ENCODE results near the gene CDH13. TPM values are rescaled to one million over a fixed set of nuclear protein-coding genes. Genes with fewer than 3 reads are reported as not detected.

CDH13 gene
- total and polyA plus RNA-seq, 7 donors: 6.1 to 30.7 (median 22.8) TPM

DNA sequence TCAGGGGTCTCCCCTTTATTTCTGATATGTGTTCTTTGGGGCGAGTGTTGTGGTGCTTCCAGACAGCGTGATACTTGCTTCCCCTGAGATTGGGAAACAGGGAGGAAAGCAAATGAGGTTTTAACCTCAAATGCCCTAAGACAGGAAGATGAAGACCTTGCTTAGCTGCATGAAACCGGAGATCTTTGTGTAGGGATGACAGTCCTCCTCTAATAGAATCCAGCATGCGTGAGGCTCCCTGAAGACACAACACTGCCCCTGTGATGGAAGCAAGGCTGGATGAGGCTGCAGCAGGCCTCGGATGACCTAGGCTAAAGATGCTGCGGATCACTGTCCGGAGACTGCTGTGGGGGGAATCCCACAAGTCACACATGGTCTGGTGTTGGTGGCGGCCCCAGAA, 491.0 kb downstream of the CDH13 start:
- ATAC-seq (peak in 2 of 4 donors; percentile 25 to 43), DNase-seq (no peak)
- TF ChIP-seq, protein P1, sequence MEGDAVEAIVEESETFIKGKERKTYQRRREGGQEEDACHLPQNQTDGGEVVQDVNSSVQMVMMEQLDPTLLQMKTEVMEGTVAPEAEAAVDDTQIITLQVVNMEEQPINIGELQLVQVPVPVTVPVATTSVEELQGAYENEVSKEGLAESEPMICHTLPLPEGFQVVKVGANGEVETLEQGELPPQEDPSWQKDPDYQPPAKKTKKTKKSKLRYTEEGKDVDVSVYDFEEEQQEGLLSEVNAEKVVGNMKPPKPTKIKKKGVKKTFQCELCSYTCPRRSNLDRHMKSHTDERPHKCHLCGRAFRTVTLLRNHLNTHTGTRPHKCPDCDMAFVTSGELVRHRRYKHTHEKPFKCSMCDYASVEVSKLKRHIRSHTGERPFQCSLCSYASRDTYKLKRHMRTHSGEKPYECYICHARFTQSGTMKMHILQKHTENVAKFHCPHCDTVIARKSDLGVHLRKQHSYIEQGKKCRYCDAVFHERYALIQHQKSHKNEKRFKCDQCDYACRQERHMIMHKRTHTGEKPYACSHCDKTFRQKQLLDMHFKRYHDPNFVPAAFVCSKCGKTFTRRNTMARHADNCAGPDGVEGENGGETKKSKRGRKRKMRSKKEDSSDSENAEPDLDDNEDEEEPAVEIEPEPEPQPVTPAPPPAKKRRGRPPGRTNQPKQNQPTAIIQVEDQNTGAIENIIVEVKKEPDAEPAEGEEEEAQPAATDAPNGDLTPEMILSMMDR (IDR thresholded peaks at IDR 0.05): no peak
- Histone ChIP-seq H3K27me3 (ENCODE audit: insufficient read depth in 3 of 3, low read length in 2 of 3) (no peaks in the 10 kb centered on the region), H3K4me1 (peaks cover 38% of the 10 kb centered on the region), H3K27ac (no peak overlapping the region), H3K4me3 (no peak overlapping the region), H3K36me3 (ENCODE audit: insufficient read depth in 1 of 2, low read depth in 1 of 2) (no peaks in the 10 kb centered on the region), H3K9me3 (no peaks in the 10 kb centered on the region)
- intact Hi-C loops (cut with DNase I): no loop called here
- 68 to 83% (median 74%) methylated on average over 8 of the region's 8 CpGs for WGBS, 3 donors

DNA sequence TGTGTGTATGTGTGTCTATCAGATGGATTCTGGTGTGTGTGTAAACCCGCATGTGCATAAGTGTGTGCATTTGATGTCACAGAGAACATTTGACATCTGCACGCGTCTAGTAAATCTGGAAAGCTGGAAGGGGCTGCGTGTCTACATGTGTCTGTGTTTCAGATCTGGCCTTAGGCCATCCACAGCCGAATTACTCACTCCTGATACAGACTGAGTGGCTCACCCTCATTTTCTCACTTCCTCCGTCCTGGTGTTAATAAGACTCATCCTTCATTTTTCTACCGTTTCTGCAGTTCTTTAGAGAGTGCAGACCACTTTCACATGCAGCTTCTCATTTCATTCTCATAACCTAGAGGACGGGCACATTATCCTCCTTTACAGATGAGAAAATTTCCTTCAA, 491.6 kb downstream of the CDH13 start:
- peaks cover 33% of the 10 kb centered on the region for H3K4me1 ChIP-seq

DNA sequence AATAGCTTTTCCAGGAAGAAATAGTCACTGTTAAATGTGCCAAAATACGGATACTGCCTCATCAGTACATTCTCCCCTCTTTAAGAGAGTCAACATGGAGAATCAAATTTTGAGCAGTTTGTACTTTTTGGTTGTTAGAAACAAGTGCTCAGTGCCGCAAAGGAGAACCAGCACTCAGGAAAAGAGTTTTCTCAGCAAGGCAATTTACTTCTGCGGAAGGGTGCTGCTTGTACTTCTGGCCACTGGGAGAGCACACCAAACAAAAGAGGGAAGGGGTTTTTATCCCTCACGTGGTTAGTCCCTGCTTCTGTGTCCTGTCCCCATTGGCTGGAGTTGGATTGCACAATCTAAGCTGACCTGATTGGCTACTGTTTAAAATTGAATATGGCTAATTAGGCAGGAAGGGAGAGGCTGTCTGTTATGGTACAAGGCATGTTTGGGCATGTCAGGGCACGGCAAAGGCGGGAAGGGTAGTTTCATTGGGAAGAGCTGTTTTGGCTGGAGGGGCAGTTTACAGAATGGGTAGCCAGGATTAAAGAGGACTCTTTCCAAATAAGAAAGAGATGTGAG, 499.3 kb downstream of the CDH13 start:
- TF ChIP-seq, protein P1 (IDR thresholded peaks at IDR 0.05): no peak
- Histone ChIP-seq H3K4me1 (no peaks in the 10 kb centered on the region), H3K27me3 (ENCODE audit: insufficient read depth in 3 of 3, low read length in 2 of 3) (no peaks in the 10 kb centered on the region), H3K4me3 (no peak overlapping the region), H3K9me3 (no peaks in the 10 kb centered on the region), H3K27ac (no peak overlapping the region), H3K36me3 (ENCODE audit: insufficient read depth in 1 of 2, low read depth in 1 of 2) (peaks cover 0 to 17% of the 10 kb centered on the region in 2 donors)
- DNase-seq (no peak), ATAC-seq (no peak)
- 95% methylated on average over 6 of the region's 6 CpGs for WGBS, 3 donors
- intact Hi-C loops (cut with DNase I): loop anchor here in 1 of 2 donors (2.0 kb wide), 1 partner anchor 21 kb away; no protein-coding TSS in a partner anchor

More for the DNA sequence above, 491.6 kb downstream of the CDH13 start:
- Histone ChIP-seq H3K4me3 (no peak overlapping the region), H3K9me3 (no peaks in the 10 kb centered on the region), H3K27me3 (ENCODE audit: insufficient read depth in 3 of 3, low read length in 2 of 3) (no peaks in the 10 kb centered on the region), H3K27ac (no peak overlapping the region), H3K36me3 (ENCODE audit: insufficient read depth in 1 of 2, low read depth in 1 of 2) (no peaks in the 10 kb centered on the region)
- 70 to 79% (median 73%) methylated on average over 8 of the region's 8 CpGs for WGBS, 3 donors
- TF ChIP-seq, protein P1 (IDR thresholded peaks at IDR 0.05): no peak
- DNase-seq (no peak), ATAC-seq (no peak)
- intact Hi-C loops (cut with DNase I): no loop called here

DNA sequence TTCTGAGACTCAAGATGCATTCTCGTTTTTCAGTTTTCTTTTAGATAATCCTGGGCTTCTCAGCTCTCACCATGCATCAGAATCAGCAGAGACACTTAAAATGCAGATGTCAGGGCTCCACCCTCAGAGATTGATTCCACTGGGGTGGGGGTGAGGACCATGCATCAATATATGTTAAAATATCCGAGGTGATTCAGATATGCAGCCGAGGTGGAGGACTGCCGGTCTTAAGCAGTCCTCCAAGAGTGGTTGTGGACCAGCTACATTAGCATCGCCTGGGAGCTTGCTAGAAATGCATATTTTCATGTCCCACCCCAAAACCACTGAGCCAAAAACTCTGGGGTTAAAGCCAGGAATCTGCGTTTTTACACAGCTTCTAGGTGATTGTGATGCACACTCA, 501.3 kb downstream of the CDH13 start:
- WGBS, 3 donors: 90 to 91% (median 90%) methylated on average over 6 of the region's 6 CpGs
- Histone ChIP-seq H3K9me3 (no peaks in the 10 kb centered on the region), H3K4me1 (no peaks in the 10 kb centered on the region), H3K27ac (no peak overlapping the region), H3K27me3 (ENCODE audit: insufficient read depth in 3 of 3, low read length in 2 of 3) (no peaks in the 10 kb centered on the region), H3K4me3 (no peak overlapping the region), H3K36me3 (ENCODE audit: insufficient read depth in 1 of 2, low read depth in 1 of 2) (peaks cover 0 to 17% of the 10 kb centered on the region in 2 donors)
- TF ChIP-seq, protein P1 (IDR thresholded peaks at IDR 0.05): no peak
- no peak for ATAC-seq
- DNase-seq: no peak
- intact Hi-C loops (cut with DNase I): no loop called here

DNA sequence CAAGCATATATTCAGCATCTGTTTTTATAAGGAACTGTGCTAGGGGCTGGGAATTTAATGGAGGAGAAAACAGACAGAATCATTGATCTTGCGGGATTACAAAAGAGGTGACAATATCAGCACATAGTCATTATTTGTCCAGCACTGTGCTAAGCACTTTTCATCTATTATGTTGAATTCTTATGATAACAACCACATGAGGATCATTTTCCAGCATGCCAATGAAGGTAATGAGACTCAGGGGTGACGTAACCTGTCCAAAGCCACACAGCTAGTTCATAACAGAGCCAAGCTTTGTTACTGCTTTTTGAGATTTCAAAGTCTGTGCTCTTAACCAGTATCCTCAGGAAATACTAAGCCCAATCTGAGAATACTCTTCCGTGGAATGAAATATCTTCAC, 503.3 kb downstream of the CDH13 start:
- no peak overlapping the region for H3K4me3 ChIP-seq
- peaks cover 0 to 17% of the 10 kb centered on the region in 2 donors for H3K36me3 ChIP-seq (ENCODE audit: insufficient read depth in 1 of 2, low read depth in 1 of 2)
- ATAC-seq (no peak), DNase-seq (no peak)
- H3K4me1 ChIP-seq: no peaks in the 10 kb centered on the region
- H3K27me3 ChIP-seq (ENCODE audit: insufficient read depth in 3 of 3, low read length in 2 of 3): no peaks in the 10 kb centered on the region
- intact Hi-C loops (cut with DNase I): no loop called here
- H3K9me3 ChIP-seq: no peaks in the 10 kb centered on the region
- 84 to 87% (median 86%) methylated on average over 3 of the region's 3 CpGs for WGBS, 3 donors
- H3K27ac ChIP-seq: no peak overlapping the region
- TF ChIP-seq, protein P1 (IDR thresholded peaks at IDR 0.05): no peak

Data from psoas muscle (tissue), 8 donors.